ENCODE results near the gene ELFN1.
"Not testable (repeated sequence)": the region's sequence is repeated elsewhere in the genome, so short reads cannot be mapped to it uniquely, and the experiment has no call there.

The ELFN1 gene

DNA sequence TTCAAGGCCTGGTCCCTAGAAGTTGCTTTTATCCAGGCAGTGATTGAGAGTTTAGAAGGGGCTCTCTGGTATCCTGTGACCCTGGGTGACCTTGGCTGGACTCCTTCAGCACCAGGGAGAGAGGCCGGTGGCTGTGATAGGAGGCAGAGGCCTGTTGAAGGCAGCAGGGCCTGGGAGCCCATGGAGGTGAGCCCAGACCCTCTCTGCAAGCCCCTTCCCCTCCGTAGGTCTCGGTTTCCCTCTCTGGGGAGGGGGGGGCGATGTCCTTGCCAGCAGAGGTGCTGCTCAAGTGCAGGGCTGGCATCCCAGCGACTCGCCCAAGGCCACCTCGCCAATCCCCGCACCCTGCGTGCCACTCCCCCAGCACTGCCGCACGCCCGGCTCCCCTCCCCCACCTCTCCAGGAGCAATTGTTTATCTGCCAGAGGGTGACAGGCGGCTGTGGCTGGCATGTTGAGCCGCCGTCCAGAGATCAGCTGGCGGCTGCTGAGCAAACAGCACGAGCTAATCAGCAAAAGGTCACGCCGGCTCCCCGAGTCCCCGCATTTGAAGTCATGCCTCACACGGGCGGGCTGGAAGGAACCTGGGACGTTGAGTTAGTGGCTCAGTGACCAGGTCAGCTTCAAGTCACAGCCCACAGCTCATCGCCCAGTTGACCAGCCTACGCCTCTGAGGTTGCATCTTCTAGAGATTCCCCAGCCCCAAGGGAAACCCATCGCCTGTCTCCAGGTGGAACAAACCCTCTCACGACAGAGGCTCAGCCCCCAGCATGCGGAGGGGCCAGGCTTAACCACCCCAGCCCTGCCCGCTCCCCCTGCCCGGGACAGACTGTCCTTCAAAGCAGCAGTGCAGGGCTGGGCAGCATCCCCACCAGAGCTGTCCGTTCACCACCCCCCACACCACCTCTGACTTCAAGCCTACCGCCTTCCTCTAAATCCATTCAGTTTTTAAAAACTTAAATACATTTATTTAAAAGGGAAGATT, 43.7 kb downstream of the ELFN1 start:
- no peak for DNase-seq

DNA sequence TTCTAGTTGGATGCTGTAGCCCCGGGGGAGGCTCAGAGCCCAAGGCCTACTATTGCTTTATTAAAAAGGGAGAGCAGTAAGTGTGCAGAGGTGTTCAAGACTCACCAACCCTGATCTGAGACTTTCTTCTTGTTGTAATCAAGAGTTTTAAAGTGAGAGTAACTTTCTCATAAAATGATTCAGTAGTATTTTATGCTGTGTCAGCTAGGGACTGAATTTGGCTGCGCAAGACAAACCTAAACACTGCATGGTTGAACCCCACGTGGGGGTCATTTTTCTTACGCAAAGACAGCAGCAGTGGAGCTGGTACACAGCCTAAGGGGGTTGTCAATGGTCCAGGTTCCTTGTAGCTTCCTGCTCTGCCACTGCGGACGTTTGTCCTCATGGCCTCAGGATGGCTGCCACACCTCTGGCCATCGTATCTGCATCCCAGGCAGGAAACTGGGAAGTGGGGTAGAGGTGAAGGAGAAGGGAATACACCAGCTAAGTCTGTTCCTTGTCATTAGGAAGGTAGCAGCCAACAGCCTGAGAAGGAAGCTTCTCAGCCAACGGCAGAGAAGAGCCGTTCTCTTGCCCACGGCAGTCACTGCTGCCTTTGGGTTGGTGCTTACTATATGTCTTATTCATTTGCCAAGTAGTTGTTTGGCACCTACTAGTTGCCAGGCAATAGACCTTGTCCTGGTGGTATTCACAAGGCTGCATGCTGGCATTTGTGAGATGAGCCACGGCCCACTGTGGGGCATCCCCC, 44.7 kb downstream of the ELFN1 start:
- no peak for DNase-seq

DNA sequence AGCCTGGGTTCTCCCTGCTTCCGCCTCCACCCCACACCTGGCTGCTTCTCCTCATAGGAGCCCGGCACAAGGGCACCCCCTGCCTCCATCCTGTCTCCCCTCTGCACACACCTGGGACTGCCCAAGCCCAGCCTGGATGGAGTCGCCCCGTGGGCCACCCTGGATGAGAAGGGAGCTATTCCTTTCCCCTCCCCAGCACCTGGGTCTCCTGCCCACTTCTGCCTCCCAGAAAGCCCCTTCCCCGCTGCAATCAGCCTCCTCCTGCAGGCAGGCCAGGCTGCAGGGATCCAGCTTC, 45.2 kb downstream of the ELFN1 start:
- no peak for DNase-seq

DNA sequence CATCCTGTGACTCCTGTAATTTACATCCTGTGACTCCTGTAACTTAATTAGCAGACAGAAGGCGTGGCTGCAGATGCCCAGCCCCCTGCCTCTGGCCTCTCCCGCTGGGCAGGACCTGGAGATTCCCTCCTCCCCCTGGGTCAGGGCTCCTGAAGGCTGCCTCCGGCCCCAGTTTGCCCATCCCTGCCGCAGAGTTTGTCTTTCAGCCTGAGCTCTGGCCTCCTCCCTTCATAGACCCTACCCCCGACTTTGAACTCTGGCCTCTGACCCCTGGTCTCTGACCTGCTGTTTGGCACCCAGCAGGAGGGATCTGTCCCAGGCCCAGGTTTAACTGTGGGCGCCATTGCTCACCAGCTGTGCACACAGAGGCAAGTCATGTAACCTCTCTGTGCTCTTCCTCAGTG, 45.6 kb downstream of the ELFN1 start:
- DNase-seq = no peak

DNA sequence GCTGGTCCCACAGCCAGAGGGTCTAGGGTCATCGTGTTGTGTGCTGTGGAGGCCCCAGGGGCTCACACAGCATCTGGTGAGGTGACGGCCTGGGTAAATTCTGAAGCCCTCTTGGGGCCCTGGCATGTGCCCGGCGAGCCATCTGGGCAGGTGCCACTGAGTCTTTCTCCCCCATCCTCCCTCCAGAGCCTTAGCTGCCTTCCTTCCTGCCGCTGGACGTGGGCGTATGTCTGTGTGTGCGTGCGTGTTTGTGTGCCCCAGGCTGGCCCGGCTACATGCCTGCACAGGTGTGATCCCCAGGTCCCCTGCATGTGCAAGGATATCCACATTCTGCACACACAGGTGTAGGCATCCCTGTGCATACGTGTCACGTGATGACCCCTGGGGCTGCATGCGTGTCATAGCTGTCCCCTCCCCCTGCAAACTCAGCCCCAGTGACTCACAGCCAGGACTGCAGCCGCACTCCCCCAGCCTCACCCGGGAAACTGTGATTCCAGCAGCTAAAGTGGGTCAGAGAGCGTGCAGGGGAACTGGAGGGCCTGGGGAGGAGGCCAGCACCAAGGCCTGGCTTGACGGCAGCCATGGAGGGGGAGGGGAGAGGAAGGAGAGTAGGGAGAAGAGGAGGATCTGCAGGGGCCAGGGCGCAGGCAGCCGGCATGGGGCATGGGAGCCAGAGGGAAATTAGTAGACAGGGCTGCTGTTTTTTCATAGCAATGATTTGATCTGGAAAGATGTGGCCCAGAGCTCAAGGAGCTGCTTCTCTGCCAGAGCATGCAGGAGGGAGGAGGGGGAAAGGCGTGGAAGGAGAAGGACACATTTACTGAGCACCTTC, 46.4 kb downstream of the ELFN1 start:
- DNase-seq = no peak

GRCh38 chr7:1717095-1717483, 47.0 kb downstream of the ELFN1 start:
- DNase-seq = no peak

DNA sequence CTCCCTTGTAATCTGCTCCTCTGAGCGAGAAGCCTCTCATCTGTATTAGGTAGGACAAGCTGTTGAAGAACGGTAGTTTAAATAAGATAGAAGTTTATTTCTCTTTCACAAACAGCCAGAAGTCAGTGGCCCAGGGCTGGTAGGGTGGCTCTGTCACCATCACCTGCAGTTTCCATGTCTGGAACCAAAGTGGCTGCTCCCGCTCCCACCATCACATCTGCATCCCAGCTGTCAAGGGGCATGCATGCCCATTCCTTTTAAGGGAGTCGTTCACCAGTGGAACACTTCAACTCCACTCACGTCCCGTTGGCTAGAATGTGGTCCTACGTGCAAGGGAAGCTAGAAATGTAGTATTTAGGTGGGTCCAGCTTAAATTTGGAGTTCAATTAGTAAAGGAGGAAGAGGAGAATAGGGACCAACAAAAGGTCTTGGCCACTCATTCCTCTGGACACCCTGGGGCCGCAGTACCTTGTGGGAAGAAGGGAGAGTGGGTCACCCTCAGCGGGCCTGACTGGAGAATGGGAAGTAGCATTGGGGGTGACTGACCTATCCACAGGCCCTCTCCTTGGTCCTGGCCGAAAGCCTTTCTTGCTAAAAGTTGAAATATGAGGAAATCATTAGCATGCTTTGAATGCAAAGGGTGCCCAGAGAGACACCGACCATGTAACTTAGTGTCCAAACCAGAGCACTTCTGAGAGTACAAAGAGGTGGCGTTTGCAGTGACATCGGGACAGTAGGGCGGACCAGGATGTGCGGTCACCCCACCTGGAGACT, 48.0 kb downstream of the ELFN1 start:
- DNase-seq = no peak

- not testable (repeated sequence) for DNase-seq
Observed at GRCh38 chr7:1718850-1719249, 48.8 kb downstream of the ELFN1 start.

- DNase-seq = not testable (repeated sequence)
Observed at GRCh38 chr7:1719256-1719655, 49.2 kb downstream of the ELFN1 start.

DNA sequence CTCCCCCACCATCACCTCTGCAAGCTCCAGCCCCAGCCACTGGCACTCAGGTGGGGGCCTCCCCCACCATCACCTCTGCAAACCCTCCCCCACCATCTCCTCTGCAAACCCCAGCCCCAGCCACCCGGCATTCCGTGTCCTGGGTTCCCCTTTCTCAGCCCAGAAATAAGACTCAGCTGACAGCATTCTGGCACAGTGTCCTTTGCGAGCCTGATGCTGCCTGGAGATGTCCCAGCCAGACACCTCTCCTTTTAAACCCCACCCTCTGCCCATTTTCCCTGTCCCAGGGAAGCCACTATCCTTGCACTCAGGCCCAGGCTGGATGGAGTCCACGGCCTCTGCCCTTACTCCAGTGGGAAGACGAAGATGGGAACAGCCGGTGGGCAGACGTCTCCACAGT, 49.8 kb downstream of the ELFN1 start:
- DNase-seq = no peak

GRCh38 chr7:1720326-1720725, 50.2 kb downstream of the ELFN1 start:
- no peak for DNase-seq

DNA sequence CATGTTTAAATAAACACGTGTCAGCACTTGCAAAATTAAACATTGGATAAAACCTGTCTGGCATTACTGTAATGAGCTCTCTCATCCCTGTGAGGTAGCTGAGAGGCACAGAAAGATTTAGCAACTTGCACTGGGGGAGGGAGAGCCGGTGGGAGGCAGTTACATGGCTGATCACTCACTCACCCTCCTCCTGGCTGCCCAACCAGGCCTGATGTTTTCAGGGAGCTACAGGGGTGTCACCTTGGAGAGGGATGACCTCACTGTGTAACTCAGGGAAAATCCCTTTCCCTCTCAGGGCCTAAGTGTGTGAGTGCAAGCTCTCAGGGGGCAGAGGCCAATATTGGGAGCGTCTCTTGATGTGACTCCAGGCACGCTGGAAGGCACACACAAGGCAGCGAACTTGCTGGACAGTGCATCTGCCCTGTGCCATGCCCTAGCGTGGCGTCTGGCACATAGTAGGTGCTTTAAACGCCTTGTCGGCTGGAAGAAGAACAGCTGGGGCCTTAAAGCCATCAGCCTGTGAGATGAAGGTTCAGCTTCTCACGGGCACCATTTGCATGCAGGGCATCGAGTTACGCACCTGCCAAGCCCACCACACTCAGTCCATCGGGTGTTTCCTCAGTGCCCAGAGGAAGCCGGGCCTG, 51.1 kb downstream of the ELFN1 start:
- DNase-seq = no peak

GRCh38 chr7:1723254-1723653, 53.2 kb downstream of the ELFN1 start:
- no peak for DNase-seq

- DNase-seq = no peak
Observed at GRCh38 chr7:1724118-1724910, 54.2 kb downstream of the ELFN1 start.

- no peak for DNase-seq
Observed at GRCh38 chr7:1725199-1725690, 55.2 kb downstream of the ELFN1 start.

DNA sequence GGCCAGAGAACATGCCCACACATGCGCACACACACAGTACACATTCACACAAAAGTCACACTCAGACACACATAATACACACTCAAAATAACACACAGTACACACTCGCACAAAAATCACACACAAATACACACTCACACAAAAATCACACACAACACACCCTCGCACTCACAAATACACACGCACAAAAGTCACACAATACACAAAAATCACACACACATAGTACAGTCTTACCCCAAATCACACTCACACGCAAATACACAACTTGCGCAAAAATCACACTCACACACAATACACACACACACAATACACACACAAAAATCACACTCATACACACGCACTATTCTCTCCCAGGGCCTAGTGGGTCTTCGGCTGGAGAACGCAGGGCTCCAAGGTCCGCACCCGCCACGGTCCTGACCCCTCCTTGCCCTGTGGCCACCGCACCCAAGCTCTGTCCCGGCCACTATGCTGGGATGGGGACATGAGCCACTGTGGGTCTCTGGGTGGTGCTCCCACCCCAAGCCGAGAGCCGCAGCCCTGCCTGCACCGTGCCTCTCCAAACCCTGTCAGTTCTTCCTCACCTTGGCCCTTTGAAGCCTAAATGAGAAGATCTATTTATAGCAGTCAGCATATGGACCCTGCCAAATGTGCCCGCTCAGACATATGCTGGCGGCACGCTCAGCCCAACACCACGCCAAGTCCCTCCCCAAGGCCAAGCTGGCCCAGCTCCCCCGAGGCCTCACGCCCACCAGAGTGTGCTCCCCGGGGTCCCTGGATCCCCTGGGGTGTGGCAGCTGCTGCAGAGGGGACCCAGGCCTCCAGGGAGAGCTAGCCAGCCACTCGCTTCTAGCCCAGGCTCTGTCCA, 55.9 kb downstream of the ELFN1 start:
- DNase-seq = no peak

GRCh38 chr7:1727079-1727478, 57.0 kb downstream of the ELFN1 start:
- DNase-seq = no peak

- no peak for DNase-seq
Observed at GRCh38 chr7:1727812-1728570, 57.9 kb downstream of the ELFN1 start.

DNA sequence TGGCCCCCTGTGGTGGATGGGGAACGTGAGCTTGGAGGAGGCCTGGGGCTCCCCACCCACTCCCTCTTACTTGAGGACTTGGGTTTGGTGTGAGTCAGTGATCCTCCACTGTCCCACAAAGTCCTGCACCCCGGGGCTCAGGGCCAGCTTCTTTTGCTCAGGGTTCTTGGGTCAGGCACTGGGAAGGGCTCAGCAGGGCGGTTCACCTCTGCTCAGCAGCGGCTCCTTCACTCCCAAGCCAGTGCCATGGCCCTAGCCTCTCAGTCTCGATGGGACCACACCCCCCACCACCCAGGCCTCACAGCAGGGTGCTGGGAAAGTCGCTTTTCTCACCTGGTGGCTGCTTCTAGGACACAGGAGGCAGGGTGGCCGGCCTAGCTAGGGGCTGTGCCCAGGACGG, 59.1 kb downstream of the ELFN1 start:
- DNase-seq = no peak
